Transverse colon (tissue), 4 donors: Measurements from ENCODE around the gene FOXO1.
A peak's percentile ranks its signal among the peaks of the same experiment; 100 is the strongest.
"Not testable (repeated sequence)": the region's sequence is repeated elsewhere in the genome, so short reads cannot be mapped to it uniquely, and the experiment has no call there.

ENCODE experiments used
- CTCF ChIP-seq, 5 experiments: fragments of 200-600 bp in 3 of 5; fragments of 450-650 bp in 2 of 5; sonication (generic) in 3 of 5; IDR thresholded peaks; 1 replicate in 2 of 5; 2 replicates in 3 of 5; pipeline ENCODE4 v1.5.1; 2016 to 2017; ENCODE audit warnings: antibody characterized with exemption in 5 of 5, inconsistent platforms in 3 of 5, mild to moderate bottlenecking in 2 of 5, moderate library complexity in 1 of 5
- EP300 ChIP-seq: sonication (generic); formaldehyde crosslinking; IDR thresholded peaks from one replicate; pipeline ENCODE4 v1.6.1; 2017; ENCODE audit warnings: antibody characterized with exemption, low read depth
- POLR2A ChIP-seq: fragments of 450-650 bp; IDR thresholded peaks from one replicate; pipeline ENCODE4 v1.6.1; 2016; ENCODE audit warnings: antibody characterized with exemption, mild to moderate bottlenecking, moderate library complexity
- POLR2AphosphoS5 ChIP-seq, 3 donors: sonication (generic); formaldehyde crosslinking; IDR thresholded peaks; one replicate each; pipeline ENCODE4 v1.6.1; 2016; ENCODE audit warnings: antibody characterized with exemption in 3 of 3

- TF ChIP-seq CTCF (IDR thresholded peaks at IDR 0.05); EP300: not testable (repeated sequence)
- TF ChIP-seq POLR2A = peak; percentile 42
- TF ChIP-seq POLR2AphosphoS5 (IDR thresholded peaks at IDR 0.05) = peak; percentile 5 to 42 (median 39)
Observed at GRCh38 chr13:40664100-40664349, 2.4 kb downstream of the FOXO1 start.
